Gastrocnemius medialis (tissue), 4 donors: ENCODE results near the gene MS4A15.

ENCODE experiments used
- POLR2A ChIP-seq, 2 donors: fragments of 450-650 bp; IDR thresholded peaks; one replicate each; pipeline ENCODE4 v1.6.1; 2017; ENCODE audit warnings: antibody characterized with exemption in 2 of 2, mild to moderate bottlenecking in 2 of 2, moderate library complexity in 2 of 2
- TF ChIP-seq, protein P1 (sequence below), 5 experiments: fragments of 450-650 bp in 3 of 5; fragments of 200-600 bp in 2 of 5; sonication (generic) in 2 of 5; IDR thresholded peaks in 4 of 5; conservative IDR thresholded peaks in 1 of 5; 1 replicate in 4 of 5; 2 replicates in 1 of 5; pipeline ENCODE4 v1.5.1; 2016 to 2019; ENCODE audit warnings: antibody characterized with exemption in 5 of 5, mild to moderate bottlenecking in 3 of 5, moderate library complexity in 3 of 5

GRCh38 chr11:60780065-60780464, 23.4 kb downstream of the MS4A15 start:
- TF ChIP-seq, protein P1, sequence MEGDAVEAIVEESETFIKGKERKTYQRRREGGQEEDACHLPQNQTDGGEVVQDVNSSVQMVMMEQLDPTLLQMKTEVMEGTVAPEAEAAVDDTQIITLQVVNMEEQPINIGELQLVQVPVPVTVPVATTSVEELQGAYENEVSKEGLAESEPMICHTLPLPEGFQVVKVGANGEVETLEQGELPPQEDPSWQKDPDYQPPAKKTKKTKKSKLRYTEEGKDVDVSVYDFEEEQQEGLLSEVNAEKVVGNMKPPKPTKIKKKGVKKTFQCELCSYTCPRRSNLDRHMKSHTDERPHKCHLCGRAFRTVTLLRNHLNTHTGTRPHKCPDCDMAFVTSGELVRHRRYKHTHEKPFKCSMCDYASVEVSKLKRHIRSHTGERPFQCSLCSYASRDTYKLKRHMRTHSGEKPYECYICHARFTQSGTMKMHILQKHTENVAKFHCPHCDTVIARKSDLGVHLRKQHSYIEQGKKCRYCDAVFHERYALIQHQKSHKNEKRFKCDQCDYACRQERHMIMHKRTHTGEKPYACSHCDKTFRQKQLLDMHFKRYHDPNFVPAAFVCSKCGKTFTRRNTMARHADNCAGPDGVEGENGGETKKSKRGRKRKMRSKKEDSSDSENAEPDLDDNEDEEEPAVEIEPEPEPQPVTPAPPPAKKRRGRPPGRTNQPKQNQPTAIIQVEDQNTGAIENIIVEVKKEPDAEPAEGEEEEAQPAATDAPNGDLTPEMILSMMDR (IDR thresholded peaks at IDR 0.05 in 4 of 5, conservative IDR thresholded peaks at IDR 0.05 in 1 of 5): no peak
- no peak for TF ChIP-seq POLR2A (IDR thresholded peaks at IDR 0.05)
